Ascending aorta (tissue), 2 donors: Measurements from ENCODE around the gene AMPD3. TPM values are rescaled to one million over a fixed set of nuclear protein-coding genes. Genes with fewer than 3 reads are reported as not detected.

ENCODE experiments used
- DNase-seq, 2 donors: peaks; one replicate each; pipeline ENCODE4 v3.0.0-alpha.2; 2019; ENCODE audit warnings: low spot score in 2 of 2
- H3K27ac ChIP-seq, 2 donors: fragments of 200-600 bp; sonication (generic); one replicate each; pipeline ENCODE4 v1.5.1; 2016 to 2017; ENCODE audit warnings: mild to moderate bottlenecking in 1 of 2
- H3K27me3 ChIP-seq: fragments of 200-600 bp; sonication (generic); one replicate; pipeline ENCODE4 v1.5.1; 2017
- H3K36me3 ChIP-seq, 2 donors: fragments of 200-600 bp; sonication (generic); one replicate each; pipeline ENCODE4 v1.5.1; 2016
- H3K4me1 ChIP-seq, 2 donors: fragments of 200-600 bp; sonication (generic); one replicate each; pipeline ENCODE4 v1.5.1; 2016 to 2017; ENCODE audit warnings: mild to moderate bottlenecking in 1 of 2
- H3K4me3 ChIP-seq, 2 donors: fragments of 200-600 bp; sonication (generic); one replicate each; pipeline ENCODE4 v1.5.1; 2016 to 2017; ENCODE audit warnings: mild to moderate bottlenecking in 1 of 2
- H3K9me3 ChIP-seq, 2 donors: fragments of 200-600 bp; sonication (generic); one replicate each; pipeline ENCODE4 v1.5.1; 2016
- CTCF ChIP-seq, 3 experiments: fragments of 200-600 bp in 2 of 3; fragments of 450-650 bp in 1 of 3; sonication (generic) in 2 of 3; IDR thresholded peaks; one replicate each; pipeline ENCODE4 v1.5.1; 2016 to 2019; ENCODE audit warnings: antibody characterized with exemption in 3 of 3, mild to moderate bottlenecking in 1 of 3, moderate library complexity in 1 of 3
- intact Hi-C: fragments of 100-400 bp; cut with DNase I; formaldehyde crosslinking; loops from one replicate; pipeline ENCODE4 v1.15.1; 2023
- total RNA-seq: library from RNA; depleted of rRNA; stranded (reverse); fragments of >200 nt; gene quantifications from one replicate; pipeline ENCODE4 v1.1.0, GENCODE V29; 2016

AMPD3 gene
- total RNA-seq, 1 donor from 2014 or later, result 2.3 TPM

GRCh38 chr11:10439351-10439750, 15.7 kb upstream of the AMPD3 start:
- intact Hi-C loops, result no loop called here
- no peaks in the 10 kb centered on the region for H3K36me3 ChIP-seq
- H3K9me3 ChIP-seq, result no peaks in the 10 kb centered on the region
- no peak overlapping the region for H3K4me3 ChIP-seq
- H3K27me3 ChIP-seq, result no peaks in the 10 kb centered on the region
- no peak for TF ChIP-seq CTCF (IDR thresholded peaks at IDR 0.05)
- no peaks in the 10 kb centered on the region for H3K4me1 ChIP-seq
- H3K27ac ChIP-seq, result no peak overlapping the region
- no peak for DNase-seq

GRCh38 chr11:10439924-10440323, 15.1 kb upstream of the AMPD3 start:
- Histone ChIP-seq H3K36me3 (no peaks in the 10 kb centered on the region), H3K27ac (no peak overlapping the region), H3K4me1 (no peaks in the 10 kb centered on the region), H3K27me3 (no peaks in the 10 kb centered on the region), H3K9me3 (no peaks in the 10 kb centered on the region), H3K4me3 (no peak overlapping the region)
- no peak for DNase-seq
- intact Hi-C loops, result no loop called here
- TF ChIP-seq CTCF (IDR thresholded peaks at IDR 0.05), result no peak

- no peak overlapping the region for H3K4me3 ChIP-seq
These were observed 14.7 kb upstream of the AMPD3 start for GRCh38 chr11:10440401-10440800.

GRCh38 chr11:10441091-10441490, 14.0 kb upstream of the AMPD3 start:
- TF ChIP-seq CTCF (IDR thresholded peaks at IDR 0.05), result no peak
- Histone ChIP-seq H3K9me3 (no peaks in the 10 kb centered on the region), H3K4me3 (no peak overlapping the region), H3K27me3 (no peaks in the 10 kb centered on the region), H3K27ac (no peak overlapping the region), H3K36me3 (no peaks in the 10 kb centered on the region), H3K4me1 (no peaks in the 10 kb centered on the region)
- intact Hi-C loops, result no loop called here
- no peak for DNase-seq

More at GRCh38 chr11:10440401-10440800, 14.7 kb upstream of the AMPD3 start:
- Histone ChIP-seq H3K9me3 (no peaks in the 10 kb centered on the region), H3K27me3 (no peaks in the 10 kb centered on the region), H3K36me3 (no peaks in the 10 kb centered on the region), H3K27ac (no peak overlapping the region), H3K4me1 (no peaks in the 10 kb centered on the region)
- intact Hi-C loops, result no loop called here
- no peak for TF ChIP-seq CTCF (IDR thresholded peaks at IDR 0.05)
- DNase-seq, result no peak

GRCh38 chr11:10441652-10442503, 13.2 kb upstream of the AMPD3 start:
- H3K9me3 ChIP-seq, result no peaks in the 10 kb centered on the region
- H3K4me3 ChIP-seq, result no peak overlapping the region
- no peaks in the 10 kb centered on the region for H3K27me3 ChIP-seq
- H3K4me1 ChIP-seq, result no peaks in the 10 kb centered on the region
- no peak for DNase-seq
- intact Hi-C loops, result no loop called here
- H3K27ac ChIP-seq, result no peak overlapping the region
- no peaks in the 10 kb centered on the region for H3K36me3 ChIP-seq
- no peak for TF ChIP-seq CTCF (IDR thresholded peaks at IDR 0.05)
